Measurements from ENCODE around the gene MAP4K2.

MAP4K2 gene

DNA sequence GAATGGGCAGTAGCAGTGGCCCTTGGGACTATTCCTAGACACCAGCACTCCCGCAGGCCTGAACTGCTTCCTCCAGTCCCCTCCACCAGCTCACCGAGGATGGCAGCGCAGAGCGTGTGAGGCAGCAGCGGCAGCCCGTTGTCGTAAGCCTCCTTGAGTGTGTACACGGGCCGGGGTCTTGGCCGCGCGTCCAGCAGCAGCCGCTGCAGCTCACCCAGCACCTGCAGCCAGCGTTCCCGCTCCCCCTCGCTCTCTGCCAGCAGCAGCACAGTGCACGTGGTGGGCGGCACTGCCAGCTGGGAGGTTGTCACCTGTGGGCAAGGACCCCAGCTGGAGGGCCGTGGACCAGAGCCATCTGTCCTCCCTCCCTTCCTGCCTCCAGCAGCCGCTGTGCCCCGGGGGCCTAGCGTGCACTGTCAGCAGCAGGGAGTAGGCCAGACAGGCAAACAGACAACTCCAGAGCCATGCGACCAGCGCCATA lies 28.4 kb upstream of the MAP4K2 start:
- H3K4me3 ChIP-seq (ENCODE audit: low read depth, low read length): no peak overlapping the region
- peaks cover 45% of the 10 kb centered on the region for H3K36me3 ChIP-seq
- H3K9me3 ChIP-seq (ENCODE audit: severe bottlenecking): no peaks in the 10 kb centered on the region
- H3K27me3 ChIP-seq (ENCODE audit: insufficient read depth, low read depth, severe bottlenecking): no peaks in the 10 kb centered on the region
- DNase-seq: no peak
- no peak overlapping the region for H3K27ac ChIP-seq
- TF ChIP-seq, protein P1, sequence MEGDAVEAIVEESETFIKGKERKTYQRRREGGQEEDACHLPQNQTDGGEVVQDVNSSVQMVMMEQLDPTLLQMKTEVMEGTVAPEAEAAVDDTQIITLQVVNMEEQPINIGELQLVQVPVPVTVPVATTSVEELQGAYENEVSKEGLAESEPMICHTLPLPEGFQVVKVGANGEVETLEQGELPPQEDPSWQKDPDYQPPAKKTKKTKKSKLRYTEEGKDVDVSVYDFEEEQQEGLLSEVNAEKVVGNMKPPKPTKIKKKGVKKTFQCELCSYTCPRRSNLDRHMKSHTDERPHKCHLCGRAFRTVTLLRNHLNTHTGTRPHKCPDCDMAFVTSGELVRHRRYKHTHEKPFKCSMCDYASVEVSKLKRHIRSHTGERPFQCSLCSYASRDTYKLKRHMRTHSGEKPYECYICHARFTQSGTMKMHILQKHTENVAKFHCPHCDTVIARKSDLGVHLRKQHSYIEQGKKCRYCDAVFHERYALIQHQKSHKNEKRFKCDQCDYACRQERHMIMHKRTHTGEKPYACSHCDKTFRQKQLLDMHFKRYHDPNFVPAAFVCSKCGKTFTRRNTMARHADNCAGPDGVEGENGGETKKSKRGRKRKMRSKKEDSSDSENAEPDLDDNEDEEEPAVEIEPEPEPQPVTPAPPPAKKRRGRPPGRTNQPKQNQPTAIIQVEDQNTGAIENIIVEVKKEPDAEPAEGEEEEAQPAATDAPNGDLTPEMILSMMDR (IDR thresholded peaks at IDR 0.05; ENCODE audit: low read depth, low read length): no peak

DNA sequence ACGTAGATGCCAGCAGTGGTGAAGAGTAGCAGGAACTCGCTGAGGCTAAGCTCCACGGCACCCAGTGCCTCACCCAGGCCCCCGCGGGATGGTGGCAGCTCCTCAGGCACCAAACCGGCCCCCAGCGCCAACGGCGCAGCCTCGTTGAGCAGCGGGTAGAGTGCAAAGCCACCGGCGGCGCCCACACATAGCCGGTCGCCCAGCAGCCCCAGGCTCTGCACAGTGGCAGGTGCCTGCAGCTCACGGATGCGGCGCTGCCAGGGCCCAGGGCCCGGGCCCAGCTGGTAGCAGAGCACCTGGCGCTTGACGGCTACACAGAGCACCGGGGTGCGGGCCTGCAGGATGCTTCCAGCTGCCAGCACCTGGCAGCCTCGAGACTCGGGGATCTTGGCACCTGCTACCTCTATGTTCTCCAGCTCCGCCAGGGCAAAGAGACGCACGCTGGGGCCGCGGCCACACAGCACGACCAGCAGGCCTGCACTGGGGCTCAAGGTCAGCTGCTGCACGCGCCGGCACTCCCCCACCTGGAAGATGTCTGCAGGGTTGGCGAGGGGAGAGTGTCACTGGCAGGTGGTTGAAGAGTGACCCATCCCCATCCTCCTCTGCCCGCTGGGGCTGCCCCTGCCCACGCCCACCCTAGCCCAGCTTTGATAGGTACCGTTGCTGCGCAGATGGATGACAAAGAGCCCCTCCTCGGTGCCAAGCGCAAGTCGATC lies 26.7 kb upstream of the MAP4K2 start:
- TF ChIP-seq, protein P1 (IDR thresholded peaks at IDR 0.05; ENCODE audit: low read depth, low read length): no peak
- peaks cover 36% of the 10 kb centered on the region for H3K36me3 ChIP-seq

DNA sequence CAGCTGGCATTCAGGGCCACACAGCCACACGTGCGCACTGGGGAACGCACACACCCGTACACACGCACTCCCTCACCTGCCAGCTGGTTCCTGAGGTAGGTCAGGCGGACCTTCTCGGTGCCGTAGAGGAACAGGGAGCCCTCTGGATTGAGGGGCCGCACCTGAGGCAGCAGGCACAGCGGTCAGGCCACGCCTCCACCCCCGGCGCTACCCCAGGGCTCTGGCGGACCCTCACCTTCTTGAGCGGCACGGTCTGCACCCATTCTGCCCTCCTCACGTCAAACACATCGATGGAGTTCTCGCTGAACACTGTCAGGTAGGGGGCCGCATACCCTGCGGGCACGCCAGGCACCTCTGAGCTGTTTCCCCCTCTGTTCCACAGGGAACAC lies 24.4 kb upstream of the MAP4K2 start:
- no peaks in the 10 kb centered on the region for H3K27me3 ChIP-seq (ENCODE audit: insufficient read depth, low read depth, severe bottlenecking)
- DNase-seq: no peak
- TF ChIP-seq, protein P1 (IDR thresholded peaks at IDR 0.05; ENCODE audit: low read depth, low read length): no peak
- H3K27ac ChIP-seq: no peak overlapping the region
- H3K9me3 ChIP-seq (ENCODE audit: severe bottlenecking): no peaks in the 10 kb centered on the region
- H3K36me3 ChIP-seq: peaks cover 25% of the 10 kb centered on the region
- H3K4me3 ChIP-seq (ENCODE audit: low read depth, low read length): no peak overlapping the region

More for the DNA sequence above, 26.7 kb upstream of the MAP4K2 start:
- H3K4me3 ChIP-seq (ENCODE audit: low read depth, low read length): no peak overlapping the region
- H3K27ac ChIP-seq: no peak overlapping the region
- H3K27me3 ChIP-seq (ENCODE audit: insufficient read depth, low read depth, severe bottlenecking): no peaks in the 10 kb centered on the region
- no peaks in the 10 kb centered on the region for H3K9me3 ChIP-seq (ENCODE audit: severe bottlenecking)
- no peak for DNase-seq

DNA sequence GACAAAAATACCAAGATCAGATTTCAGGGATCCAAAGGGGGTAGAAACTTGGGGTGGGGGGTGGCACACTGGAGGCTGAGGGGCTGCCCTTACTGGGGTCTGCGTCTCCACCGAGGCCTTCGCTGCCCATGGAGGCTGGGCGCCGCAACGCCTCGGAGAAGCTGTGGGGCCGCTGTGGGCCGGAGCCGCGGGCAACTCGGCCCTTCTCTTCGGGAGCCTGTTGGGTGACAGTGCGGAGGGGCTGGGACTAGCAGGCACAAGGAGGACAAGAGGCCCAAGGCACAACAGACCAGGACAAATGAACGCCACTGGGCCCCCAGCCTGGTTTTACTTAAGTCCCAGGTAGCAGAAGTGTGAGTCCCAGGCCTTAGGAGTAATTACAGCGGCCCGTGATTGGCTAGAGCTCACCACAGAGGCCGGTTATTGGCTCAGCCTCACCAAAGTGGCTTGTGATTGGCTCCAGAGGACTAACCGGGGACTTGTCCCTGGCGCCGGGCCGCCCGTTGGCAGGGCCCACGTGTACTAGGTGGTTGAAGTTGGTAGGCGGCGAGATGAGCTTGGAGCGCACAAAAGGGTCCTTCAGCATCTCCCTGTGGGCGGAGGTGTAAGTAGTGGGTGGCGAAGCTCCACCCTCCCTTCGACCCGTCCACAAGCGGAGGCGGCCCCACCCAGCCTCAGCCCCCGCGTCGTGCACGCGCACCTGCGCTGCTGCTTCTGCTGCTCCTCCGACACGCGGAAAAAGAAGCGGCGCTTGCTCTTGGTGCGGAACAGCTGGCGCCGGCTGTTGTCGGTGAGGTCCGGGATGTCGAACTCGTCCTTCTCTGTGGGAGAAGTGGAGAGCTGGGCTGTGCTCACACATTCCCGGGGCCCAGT lies 23.8 kb upstream of the MAP4K2 start:
- Histone ChIP-seq H3K27ac (no peak overlapping the region), H3K4me3 (ENCODE audit: low read depth, low read length) (no peak overlapping the region), H3K9me3 (ENCODE audit: severe bottlenecking) (no peaks in the 10 kb centered on the region), H3K27me3 (ENCODE audit: insufficient read depth, low read depth, severe bottlenecking) (no peaks in the 10 kb centered on the region), H3K36me3 (peaks cover 19% of the 10 kb centered on the region)
- DNase-seq: no peak
- TF ChIP-seq, protein P1 (IDR thresholded peaks at IDR 0.05; ENCODE audit: low read depth, low read length): no peak

DNA sequence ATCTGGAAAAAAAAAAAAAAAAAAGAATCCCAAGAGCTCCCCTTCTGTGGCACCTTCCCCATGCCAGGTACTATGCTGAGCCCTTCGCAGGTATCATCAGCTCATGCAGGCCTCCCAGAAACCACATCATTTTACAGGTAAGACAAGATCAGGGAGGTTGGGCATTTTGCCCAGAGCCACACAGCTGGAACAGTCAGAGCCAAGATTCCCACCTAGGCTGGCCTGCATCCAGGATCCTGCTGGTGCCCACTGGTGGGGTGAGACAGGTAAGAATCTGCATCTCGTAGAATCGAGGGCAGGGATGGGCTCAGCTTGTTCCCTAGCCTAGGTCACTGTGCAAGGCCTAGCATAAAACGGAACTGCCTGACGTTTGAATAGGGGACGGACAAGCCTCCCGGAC lies 23.0 kb upstream of the MAP4K2 start:
- TF ChIP-seq, protein P1 (IDR thresholded peaks at IDR 0.05; ENCODE audit: low read depth, low read length): no peak
- no peaks in the 10 kb centered on the region for H3K27me3 ChIP-seq (ENCODE audit: insufficient read depth, low read depth, severe bottlenecking)
- no peak overlapping the region for H3K27ac ChIP-seq
- H3K4me3 ChIP-seq (ENCODE audit: low read depth, low read length): no peak overlapping the region
- no peak for DNase-seq
- no peaks in the 10 kb centered on the region for H3K9me3 ChIP-seq (ENCODE audit: severe bottlenecking)
- peaks cover 16% of the 10 kb centered on the region for H3K36me3 ChIP-seq

Data from WERI-Rb-1 (cell line).